H9 (cell line): Measurements from ENCODE around the gene RNF5. TPM values are rescaled to one million over a fixed set of nuclear protein-coding genes. Genes with fewer than 3 reads are reported as not detected.
"Not testable (repeated sequence)": the region's sequence is repeated elsewhere in the genome, so short reads cannot be mapped to it uniquely, and the experiment has no call there.

Source experiments
- DNase-seq: peaks from one replicate; pipeline ENCODE4 v3.0.0-alpha.2; 2017
- H2AFZ ChIP-seq: one replicate; pipeline ENCODE4 v1.6.1; 2013; ENCODE audit warnings: mild to moderate bottlenecking, low read length, control low read depth, moderate library complexity
- H2AK5ac ChIP-seq: 2 replicates; pipeline ENCODE4 v1.6.1; 2013; ENCODE audit warnings: low read length, control low read depth, mixed read lengths; ENCODE audit not compliant: insufficient read length
- H2BK120ac ChIP-seq: one replicate; pipeline ENCODE4 v1.6.1; 2013; ENCODE audit warnings: low read depth, mild to moderate bottlenecking, low read length, control low read depth, inconsistent platforms; ENCODE audit not compliant: poor library complexity, severe bottlenecking
- H2BK12ac ChIP-seq: 2 replicates; pipeline ENCODE4 v1.6.1; 2013; ENCODE audit warnings: low read length, control low read depth, mixed read lengths, low read depth; ENCODE audit not compliant: insufficient read length
- H2BK15ac ChIP-seq: 2 replicates; pipeline ENCODE4 v1.6.1; 2013; ENCODE audit warnings: low read depth, low read length, control low read depth
- H2BK20ac ChIP-seq: one replicate; pipeline ENCODE4 v1.6.1; 2013; ENCODE audit warnings: low read depth, mild to moderate bottlenecking, low read length, control low read depth, inconsistent platforms; ENCODE audit not compliant: poor library complexity, severe bottlenecking
- H2BK5ac ChIP-seq: 2 replicates; pipeline ENCODE4 v1.6.1; 2013; ENCODE audit warnings: low read length, control low read depth, mixed read lengths; ENCODE audit not compliant: insufficient read length
- H3K14ac ChIP-seq: 2 replicates; pipeline ENCODE4 v1.6.1; 2013; ENCODE audit warnings: low read length, control low read depth; ENCODE audit not compliant: insufficient read depth
- H3K18ac ChIP-seq: 2 replicates; pipeline ENCODE4 v1.6.1; 2013; ENCODE audit warnings: low read depth, mild to moderate bottlenecking, mixed read lengths, low read length, control low read depth; ENCODE audit not compliant: insufficient read length
- H3K23ac ChIP-seq: 2 replicates; pipeline ENCODE4 v1.6.1; 2013; ENCODE audit warnings: low read length, control low read depth, mixed read lengths, low read depth; ENCODE audit not compliant: insufficient read length
- H3K23me2 ChIP-seq: 2 replicates; pipeline ENCODE4 v1.6.1; 2013; ENCODE audit warnings: low read depth, mild to moderate bottlenecking, mixed read lengths, low read length, control low read depth; ENCODE audit not compliant: insufficient read length, poor library complexity, severe bottlenecking
- H3K27ac ChIP-seq: 2 replicates; pipeline ENCODE4 v1.5.1; 2013; ENCODE audit warnings: low read length, control low read depth, mixed read lengths, low read depth; ENCODE audit not compliant: insufficient read length
- H3K27me3 ChIP-seq: 2 replicates; pipeline ENCODE4 v1.6.1; 2013; ENCODE audit warnings: low read length, control low read depth, inconsistent platforms; ENCODE audit not compliant: insufficient read depth
- H3K4ac ChIP-seq: 2 replicates; pipeline ENCODE4 v1.6.1; 2013; ENCODE audit warnings: low read depth, mild to moderate bottlenecking, control low read depth, inconsistent platforms, low read length, moderate library complexity
- H3K4me1 ChIP-seq: 2 replicates; pipeline ENCODE4 v1.6.1; 2013; ENCODE audit warnings: low read length, control low read depth, inconsistent platforms; ENCODE audit not compliant: insufficient read depth
- H3K4me2 ChIP-seq: 2 replicates; pipeline ENCODE4 v1.6.1; 2013; ENCODE audit warnings: low read length, control low read depth, mixed read lengths; ENCODE audit not compliant: insufficient read length, insufficient read depth
- H3K56ac ChIP-seq: 2 replicates; pipeline ENCODE4 v1.6.1; 2013; ENCODE audit warnings: low read depth, mild to moderate bottlenecking, mixed read lengths, low read length, control low read depth; ENCODE audit not compliant: insufficient read length
- H3K79me1 ChIP-seq: 2 replicates; pipeline ENCODE4 v1.6.1; 2013; ENCODE audit warnings: low read depth, mild to moderate bottlenecking, moderate library complexity, low read length, control low read depth, inconsistent platforms; ENCODE audit not compliant: insufficient read depth, poor library complexity, severe bottlenecking
- H3K79me2 ChIP-seq: 2 replicates; pipeline ENCODE4 v1.6.1; 2013; ENCODE audit warnings: low read length, control low read depth, inconsistent platforms; ENCODE audit not compliant: insufficient read depth
- H3K9ac ChIP-seq: 2 replicates; pipeline ENCODE4 v1.6.1; 2013; ENCODE audit warnings: low read length, control low read depth, mixed read lengths; ENCODE audit not compliant: insufficient read length; ENCODE audit errors: extremely low read depth
- H3K9me3 ChIP-seq: one replicate; pipeline ENCODE4 v1.6.1; 2013; ENCODE audit warnings: low read depth, low read length, inconsistent platforms; ENCODE audit not compliant: control insufficient read depth
- H3T11ph ChIP-seq: one replicate; pipeline ENCODE4 v1.6.1; 2013; ENCODE audit warnings: mild to moderate bottlenecking, low read length, control low read depth, inconsistent platforms
- H4K20me1 ChIP-seq: one replicate; pipeline ENCODE4 v1.6.1; 2013; ENCODE audit not compliant: control insufficient read depth, insufficient read length, insufficient read depth
- H4K5ac ChIP-seq: 2 replicates; pipeline ENCODE4 v1.6.1; 2013; ENCODE audit warnings: low read depth, mild to moderate bottlenecking, mixed read lengths, low read length, control low read depth; ENCODE audit not compliant: insufficient read length
- H4K8ac ChIP-seq: replicated peaks from 2 replicates; pipeline ENCODE4 v1.6.1; 2013; ENCODE audit warnings: low read length, control low read depth, mixed read lengths, low read depth; ENCODE audit not compliant: insufficient read length
- H4K91ac ChIP-seq: 2 replicates; pipeline ENCODE4 v1.6.1; 2013; ENCODE audit warnings: low read depth, mild to moderate bottlenecking, moderate library complexity, mixed read lengths, low read length, control low read depth; ENCODE audit not compliant: insufficient read length
- H3K27ac Mint-ChIP-seq, 3 experiments: 2 replicates in 2 of 3; 3 replicates in 1 of 3; pipeline ENCODE4 v1.8.0; 2020 to 2021; ENCODE audit warnings: mixed read lengths in 3 of 3, mild to moderate bottlenecking in 1 of 3, moderate library complexity in 1 of 3
- H3K27me3 Mint-ChIP-seq: 2 replicates; pipeline ENCODE4 v1.8.0; 2021; ENCODE audit warnings: low read depth, mild to moderate bottlenecking, moderate library complexity, mixed read lengths
- H3K36me3 Mint-ChIP-seq, 3 experiments: 2 replicates in 2 of 3; 3 replicates in 1 of 3; pipeline ENCODE4 v1.8.0; 2020 to 2021; ENCODE audit warnings: low read depth in 3 of 3, mixed read lengths in 3 of 3; ENCODE audit not compliant: insufficient read depth in 1 of 3
- H3K4me1 Mint-ChIP-seq, 2 experiments: 2 replicates each; pipeline ENCODE4 v1.8.0; 2020; ENCODE audit warnings: mixed read lengths in 2 of 2
- H3K4me3 Mint-ChIP-seq, 2 experiments: 2 replicates in 1 of 2; 3 replicates in 1 of 2; pipeline ENCODE4 v1.8.0; 2020 to 2021; ENCODE audit warnings: mild to moderate bottlenecking in 2 of 2, mixed read lengths in 2 of 2, moderate library complexity in 1 of 2
- H3K9me3 Mint-ChIP-seq, 2 experiments: 2 replicates in 1 of 2; 3 replicates in 1 of 2; pipeline ENCODE4 v1.8.0; 2020; ENCODE audit warnings: mild to moderate bottlenecking in 2 of 2, mixed read lengths in 2 of 2, moderate library complexity in 1 of 2
- CTCF ChIP-seq: fragments of 200-600 bp; sonication (generic); conservative IDR thresholded peaks from 3 replicates; pipeline ENCODE4 v1.8.0; 2021; ENCODE audit warnings: antibody characterized with exemption, mild to moderate bottlenecking
- WGBS: extraction: QIAGEN DNeasy Blood & Tissue Kit; methylation state at CpG from one replicate; pipeline ENCODE4 v1.1.7; 2013; ENCODE audit warnings: missing lambda C conversion rate, low lambda C conversion rate, mixed read lengths; ENCODE audit not compliant: insufficient read length; ENCODE audit errors: extremely low coverage; 5-methylcytosine and 5-hydroxymethylcytosine counted together
- total RNA-seq: library from RNA; stranded (reverse); gene quantifications from 2 replicates; pipeline ENCODE4 v1.2.1, GENCODE V29; 2021

RNF5 gene
- total RNA-seq, 1 experiment from 2014 or later = 116 TPM

- Histone ChIP-seq H4K20me1 (no peaks in the 10 kb centered on the region), H4K91ac (no peak overlapping the region), H3K27ac (no peak overlapping the region), H3K9me3 (no peaks in the 10 kb centered on the region), H3K18ac (no peak overlapping the region), H2AK5ac (no peak overlapping the region), H3K23me2 (no peaks in the 10 kb centered on the region), H3K9ac (no peak overlapping the region), H3K27me3 (no peaks in the 10 kb centered on the region), H3K4me1 (no peaks in the 10 kb centered on the region), H2BK120ac (no peak overlapping the region), H2AFZ (no peak overlapping the region), H2BK5ac (no peak overlapping the region), H3K79me2 (no peaks in the 10 kb centered on the region), H3K79me1 (no peaks in the 10 kb centered on the region), H2BK20ac (no peak overlapping the region), H3K23ac (no peak overlapping the region), H4K5ac (no peak overlapping the region), H2BK15ac (no peak overlapping the region), H4K8ac (no peak overlapping the region), H3K56ac (no peak overlapping the region), H3K4me2 (no peak overlapping the region), H2BK12ac (no peak overlapping the region), H3T11ph (no peak overlapping the region), H3K4ac (no peak overlapping the region), H3K14ac (no peak overlapping the region)
- Mint-ChIP-seq H3K27ac (no peak overlapping the region), H3K27me3 (peaks cover 5% of the 10 kb centered on the region), H3K4me1 (no peaks in the 10 kb centered on the region), H3K36me3 (no peaks in the 10 kb centered on the region), H3K4me3 (no peak overlapping the region), H3K9me3 (no peaks in the 10 kb centered on the region)
- DNase-seq = no peak
- WGBS = no CpG with 5 or more reads among the region's 5 CpGs
- TF ChIP-seq CTCF = no peak
These were observed 37.7 kb upstream of the RNF5 start for GRCh38 chr6:32140420-32141046.

GRCh38 chr6:32144238-32144637 lies 34.0 kb upstream of the RNF5 start:
- H2AFZ ChIP-seq, H3K27me3 Mint-ChIP-seq, H4K8ac ChIP-seq, H3K56ac ChIP-seq, H3K23ac ChIP-seq, H4K5ac ChIP-seq, H3T11ph ChIP-seq, H3K4me3 Mint-ChIP-seq, H3K9me3 Mint-ChIP-seq, H3K79me2 ChIP-seq, H2BK5ac ChIP-seq, H3K4me2 ChIP-seq, DNase-seq, H3K9ac ChIP-seq, H4K91ac ChIP-seq, H4K20me1 ChIP-seq, H3K4me1 ChIP-seq, H2BK120ac ChIP-seq, H2BK15ac ChIP-seq, H3K18ac ChIP-seq, H3K14ac ChIP-seq, H3K27ac Mint-ChIP-seq, H2AK5ac ChIP-seq, H3K9me3 ChIP-seq, H3K27me3 ChIP-seq, H3K79me1 ChIP-seq, H3K36me3 Mint-ChIP-seq, H2BK20ac ChIP-seq, H3K4ac ChIP-seq, H3K27ac ChIP-seq, H2BK12ac ChIP-seq: not testable (repeated sequence)
- no CpG with 5 or more reads among the region's 7 CpGs for WGBS
- H3K23me2 ChIP-seq = peaks cover 10% of the 10 kb centered on the region
- H3K4me1 Mint-ChIP-seq = peaks cover 13 to 30% of the 10 kb centered on the region in 2 experiments
